Right lobe of liver (tissue), 4 donors: ENCODE measurements around the gene SLC24A3.

Experiments used
- POLR2A ChIP-seq: fragments of 450-650 bp; IDR thresholded peaks from one replicate; pipeline ENCODE4 v1.6.1; 2017; ENCODE audit warnings: antibody characterized with exemption, mild to moderate bottlenecking
- TF ChIP-seq, protein P1 (sequence below), 4 donors: fragments of 200-600 bp in 3 of 4; fragments of 450-650 bp in 1 of 4; IDR thresholded peaks; one replicate each; pipeline versions ENCODE4 v1.5.1 to v1.8.0; 2016 to 2022; ENCODE audit warnings: antibody characterized with exemption in 4 of 4, mild to moderate bottlenecking in 2 of 4
- donor health status: DM: no; HTN: no; CAD: no.
- donor health status: DM: no; HTN: no; CAD: no.
- donor health status: DM: no; HTN: yes; CAD: no.

DNA sequence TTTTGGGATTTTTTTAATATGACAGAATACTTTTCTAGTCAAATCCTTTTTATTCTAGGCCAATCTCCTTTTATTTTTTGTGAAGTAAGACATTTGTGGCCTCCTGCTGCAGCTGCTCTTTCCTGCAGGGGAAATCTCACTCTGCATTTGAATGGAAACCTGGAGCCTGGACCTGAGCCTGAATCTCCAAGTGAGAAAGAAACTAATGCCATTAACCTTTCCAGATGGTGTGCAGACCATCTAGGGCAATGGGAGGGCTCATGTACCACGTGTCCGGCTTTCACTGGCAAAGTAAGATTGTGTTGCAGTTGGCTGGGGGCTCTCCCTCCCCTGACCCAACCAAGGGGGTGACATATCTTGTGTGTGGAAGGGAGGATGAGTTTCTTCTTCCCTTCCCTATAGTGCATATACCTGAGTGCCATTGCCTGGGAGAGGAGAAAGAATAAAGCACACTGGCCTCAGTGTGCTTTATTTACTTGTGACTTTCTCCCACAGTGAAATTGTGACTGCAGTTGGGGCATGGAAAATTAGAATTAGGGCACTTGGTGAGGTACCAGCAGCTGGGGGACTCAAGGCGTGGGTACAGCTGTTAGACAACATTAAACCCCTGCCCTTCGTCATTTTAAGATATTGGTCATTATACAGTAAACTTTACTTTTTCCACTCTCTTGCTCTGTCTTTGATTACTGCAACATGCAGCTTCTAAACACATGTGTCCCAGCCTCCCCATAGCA, 385.8 kb downstream of the SLC24A3 start:
- TF ChIP-seq, protein P1, sequence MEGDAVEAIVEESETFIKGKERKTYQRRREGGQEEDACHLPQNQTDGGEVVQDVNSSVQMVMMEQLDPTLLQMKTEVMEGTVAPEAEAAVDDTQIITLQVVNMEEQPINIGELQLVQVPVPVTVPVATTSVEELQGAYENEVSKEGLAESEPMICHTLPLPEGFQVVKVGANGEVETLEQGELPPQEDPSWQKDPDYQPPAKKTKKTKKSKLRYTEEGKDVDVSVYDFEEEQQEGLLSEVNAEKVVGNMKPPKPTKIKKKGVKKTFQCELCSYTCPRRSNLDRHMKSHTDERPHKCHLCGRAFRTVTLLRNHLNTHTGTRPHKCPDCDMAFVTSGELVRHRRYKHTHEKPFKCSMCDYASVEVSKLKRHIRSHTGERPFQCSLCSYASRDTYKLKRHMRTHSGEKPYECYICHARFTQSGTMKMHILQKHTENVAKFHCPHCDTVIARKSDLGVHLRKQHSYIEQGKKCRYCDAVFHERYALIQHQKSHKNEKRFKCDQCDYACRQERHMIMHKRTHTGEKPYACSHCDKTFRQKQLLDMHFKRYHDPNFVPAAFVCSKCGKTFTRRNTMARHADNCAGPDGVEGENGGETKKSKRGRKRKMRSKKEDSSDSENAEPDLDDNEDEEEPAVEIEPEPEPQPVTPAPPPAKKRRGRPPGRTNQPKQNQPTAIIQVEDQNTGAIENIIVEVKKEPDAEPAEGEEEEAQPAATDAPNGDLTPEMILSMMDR (IDR thresholded peaks at IDR 0.05): no peak
- TF ChIP-seq POLR2A: no peak
